ENCODE results near the gene RUFY4.

The RUFY4 gene

GRCh38 chr2:218077464-218078216 lies 8.6 kb downstream of the RUFY4 start:
- TF ChIP-seq, protein P1, sequence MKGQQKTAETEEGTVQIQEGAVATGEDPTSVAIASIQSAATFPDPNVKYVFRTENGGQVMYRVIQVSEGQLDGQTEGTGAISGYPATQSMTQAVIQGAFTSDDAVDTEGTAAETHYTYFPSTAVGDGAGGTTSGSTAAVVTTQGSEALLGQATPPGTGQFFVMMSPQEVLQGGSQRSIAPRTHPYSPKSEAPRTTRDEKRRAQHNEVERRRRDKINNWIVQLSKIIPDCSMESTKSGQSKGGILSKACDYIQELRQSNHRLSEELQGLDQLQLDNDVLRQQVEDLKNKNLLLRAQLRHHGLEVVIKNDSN (IDR thresholded peaks at IDR 0.05), result no peak
- TF ChIP-seq NFIC (IDR thresholded peaks at IDR 0.05) (no peak), ZBTB7A (IDR thresholded peaks at IDR 0.05; ENCODE audit: low read depth) (no peak), FOXM1 (IDR thresholded peaks at IDR 0.05; ENCODE audit: borderline replicate concordance, low read depth) (no peak), CEBPB (IDR thresholded peaks at IDR 0.05) (no peak), TAF1 (IDR thresholded peaks at IDR 0.05; ENCODE audit: low read depth) (no peak), TCF12 (IDR thresholded peaks at IDR 0.05; ENCODE audit: low read depth) (no peak), RAD21 (IDR thresholded peaks at IDR 0.05; ENCODE audit: low read depth) (no peak)

DNA sequence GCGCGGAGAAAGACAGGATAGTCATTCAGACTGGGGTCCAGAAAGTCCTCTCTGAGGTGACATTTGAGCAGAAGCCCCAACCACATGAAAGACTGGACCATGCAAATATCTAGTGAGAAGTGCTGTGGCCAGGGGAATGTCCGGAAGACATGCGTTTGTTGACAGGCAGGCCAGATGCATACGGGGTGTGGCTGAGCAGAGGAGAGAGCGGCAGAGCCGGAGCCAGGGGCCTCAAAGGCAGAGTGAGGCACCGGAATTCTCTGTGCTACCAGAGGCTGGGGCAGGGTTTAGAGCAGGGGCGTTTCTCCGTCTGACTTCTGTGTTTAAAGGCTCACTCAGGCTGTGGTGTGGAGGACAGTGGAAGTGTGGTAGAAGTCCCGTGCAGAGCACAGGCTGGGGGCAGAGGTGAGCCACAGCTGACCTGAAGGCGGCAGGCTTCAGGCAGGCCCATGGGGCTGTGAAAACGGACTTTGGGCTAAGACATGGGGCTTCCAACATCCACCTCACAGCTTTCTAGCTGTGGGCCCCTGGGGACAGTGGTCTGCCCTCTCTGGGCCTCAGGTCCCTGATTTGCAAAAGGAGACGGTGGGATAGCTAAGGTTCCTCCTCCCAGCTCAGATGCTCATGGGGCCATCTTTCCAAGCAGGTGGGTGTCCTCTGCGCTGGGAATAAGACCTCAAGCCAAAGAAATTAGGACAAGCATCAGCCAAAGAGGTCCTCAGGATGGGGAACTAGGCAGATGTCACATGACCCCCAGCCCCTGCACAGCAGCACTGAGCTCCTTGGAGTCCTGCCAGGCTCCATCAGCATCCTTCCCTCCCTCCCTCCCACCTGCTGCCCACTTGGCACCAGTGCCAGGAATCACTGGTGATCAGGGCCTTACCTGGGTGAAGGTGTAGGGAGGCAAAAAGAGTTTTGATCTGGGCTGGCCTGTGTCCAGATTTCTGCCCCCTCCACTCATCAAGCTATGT lies 11.2 kb downstream of the RUFY4 start:
- TF ChIP-seq NFIC (IDR thresholded peaks at IDR 0.05) (no peak), TEAD4 (IDR thresholded peaks at IDR 0.05) (no peak), EGR1 (IDR thresholded peaks at IDR 0.05) (no peak), TCF12 (IDR thresholded peaks at IDR 0.05; ENCODE audit: low read depth) (no peak), CEBPB (IDR thresholded peaks at IDR 0.05) (no peak), ZBTB7A (IDR thresholded peaks at IDR 0.05; ENCODE audit: low read depth) (no peak), REST (IDR thresholded peaks at IDR 0.05; ENCODE audit: low read depth) (no peak), MAX (IDR thresholded peaks at IDR 0.05) (no peak), FOXM1 (IDR thresholded peaks at IDR 0.05; ENCODE audit: borderline replicate concordance, low read depth) (no peak), EP300 (IDR thresholded peaks at IDR 0.05; ENCODE audit: borderline replicate concordance) (no peak), TAF1 (IDR thresholded peaks at IDR 0.05; ENCODE audit: low read depth) (no peak)
- TF ChIP-seq, protein P1 (IDR thresholded peaks at IDR 0.05), result no peak

DNA sequence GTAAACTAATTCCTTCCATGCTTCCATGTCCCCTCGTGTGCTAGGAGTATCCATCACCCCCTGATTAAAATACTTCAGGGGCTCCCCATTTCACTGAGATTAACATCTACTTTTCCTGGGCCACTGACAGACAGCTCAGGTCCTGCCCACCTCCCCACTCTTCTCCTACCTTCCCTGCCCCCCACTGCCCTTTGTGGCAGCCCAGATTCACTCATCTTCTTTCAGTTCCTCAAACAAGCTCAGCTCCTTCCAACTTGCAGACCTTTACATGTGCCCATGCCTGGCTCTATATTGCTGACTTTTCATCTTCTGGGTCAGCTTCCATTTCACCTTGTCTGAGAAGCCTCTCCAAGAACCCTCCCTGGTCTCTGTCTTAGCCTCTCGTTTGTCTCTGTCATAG lies 12.0 kb downstream of the RUFY4 start:
- no peak for TF ChIP-seq MAX (IDR thresholded peaks at IDR 0.05)
- TF ChIP-seq, protein P1 (IDR thresholded peaks at IDR 0.05), result no peak
- no peak for TF ChIP-seq FOXM1 (IDR thresholded peaks at IDR 0.05; ENCODE audit: borderline replicate concordance, low read depth)
- TF ChIP-seq CEBPB (IDR thresholded peaks at IDR 0.05), result no peak
- TF ChIP-seq CREB1 (IDR thresholded peaks at IDR 0.05; ENCODE audit: low read depth), result no peak
- TF ChIP-seq NFIC (IDR thresholded peaks at IDR 0.05), result no peak
- TF ChIP-seq EP300 (IDR thresholded peaks at IDR 0.05; ENCODE audit: borderline replicate concordance), result no peak
- no peak for TF ChIP-seq RAD21 (IDR thresholded peaks at IDR 0.05; ENCODE audit: low read depth)
- TF ChIP-seq REST (IDR thresholded peaks at IDR 0.05; ENCODE audit: low read depth), result no peak
- TF ChIP-seq TCF12 (IDR thresholded peaks at IDR 0.05; ENCODE audit: low read depth), result no peak
- no peak for TF ChIP-seq TEAD4 (IDR thresholded peaks at IDR 0.05)
- no peak for TF ChIP-seq ZBTB7A (IDR thresholded peaks at IDR 0.05; ENCODE audit: low read depth)
- no peak for TF ChIP-seq EGR1 (IDR thresholded peaks at IDR 0.05)

GRCh38 chr2:218081695-218082094 lies 12.6 kb downstream of the RUFY4 start:
- TF ChIP-seq CREB1 (IDR thresholded peaks at IDR 0.05; ENCODE audit: low read depth) (no peak), YY1 (IDR thresholded peaks at IDR 0.05; ENCODE audit: low read depth) (no peak), FOXM1 (IDR thresholded peaks at IDR 0.05; ENCODE audit: borderline replicate concordance, low read depth) (no peak), EP300 (IDR thresholded peaks at IDR 0.05; ENCODE audit: borderline replicate concordance) (no peak), MAX (IDR thresholded peaks at IDR 0.05) (no peak), ZBTB7A (IDR thresholded peaks at IDR 0.05; ENCODE audit: low read depth) (no peak), TEAD4 (IDR thresholded peaks at IDR 0.05) (no peak), EGR1 (IDR thresholded peaks at IDR 0.05) (no peak)

Data from Ishikawa (cell line).